Parathyroid adenoma (tissue), 2 donors: ENCODE measurements around the gene MED13.

Experiments
- H2AFZ ChIP-seq: fragments of 300-600 bp; sonication (generic); one replicate; pipeline ENCODE4 v1.7.0; 2017; ENCODE audit warnings: antibody characterized with exemption, mild to moderate bottlenecking
- H3K27ac ChIP-seq: fragments of 300-600 bp; sonication (generic); one replicate; pipeline ENCODE4 v1.7.0; 2017
- H3K27me3 ChIP-seq: fragments of 300-600 bp; sonication (generic); one replicate; pipeline ENCODE4 v1.7.0; 2017; ENCODE audit warnings: low read length; ENCODE audit not compliant: control insufficient read depth, insufficient read depth
- H3K36me3 ChIP-seq: fragments of 300-600 bp; sonication (generic); one replicate; pipeline ENCODE4 v1.7.0; 2017; ENCODE audit warnings: low read length; ENCODE audit not compliant: control insufficient read depth, insufficient read depth
- H3K4me1 ChIP-seq: fragments of 300-600 bp; sonication (generic); one replicate; pipeline ENCODE4 v1.7.0; 2017; ENCODE audit warnings: control low read depth
- H3K4me2 ChIP-seq: fragments of 300-600 bp; sonication (generic); one replicate; pipeline ENCODE4 v1.7.0; 2017; ENCODE audit warnings: low read length
- H3K4me3 ChIP-seq: fragments of 300-600 bp; sonication (generic); one replicate; pipeline ENCODE4 v1.7.0; 2017; ENCODE audit warnings: low read depth, low read length
- H3K79me2 ChIP-seq: fragments of 300-600 bp; sonication (generic); one replicate; pipeline ENCODE4 v1.7.0; 2017; ENCODE audit warnings: control low read depth
- H3K9ac ChIP-seq: fragments of 300-600 bp; sonication (generic); one replicate; pipeline ENCODE4 v1.7.0; 2017; ENCODE audit warnings: mild to moderate bottlenecking
- H3K9me3 ChIP-seq: fragments of 300-600 bp; sonication (generic); one replicate; pipeline ENCODE4 v1.7.0; 2017; ENCODE audit warnings: low read length; ENCODE audit not compliant: control insufficient read depth
- CTCF ChIP-seq: fragments of 300-600 bp; sonication (generic); IDR thresholded peaks from one replicate; pipeline ENCODE4 v1.7.0; 2017; ENCODE audit warnings: antibody characterized with exemption, mild to moderate bottlenecking
- donor health status: primary hyperparathyroidism.

The MED13 gene

GRCh38 chr17:62030264-62030663 lies 34.8 kb downstream of the MED13 start:
- Histone ChIP-seq H3K79me2 (peaks cover 5% of the 10 kb centered on the region), H3K36me3 (no peaks in the 10 kb centered on the region), H3K27ac (no peak overlapping the region), H3K27me3 (no peaks in the 10 kb centered on the region), H3K4me2 (no peak overlapping the region), H3K9me3 (no peaks in the 10 kb centered on the region), H3K4me3 (no peak overlapping the region), H2AFZ (no peak overlapping the region), H3K4me1 (no peaks in the 10 kb centered on the region), H3K9ac (no peak overlapping the region)
- no peak for TF ChIP-seq CTCF

- Histone ChIP-seq H2AFZ (no peak overlapping the region), H3K4me3 (no peak overlapping the region), H3K79me2 (peaks cover 17% of the 10 kb centered on the region), H3K4me1 (no peaks in the 10 kb centered on the region), H3K27me3 (no peaks in the 10 kb centered on the region), H3K9me3 (no peaks in the 10 kb centered on the region), H3K27ac (no peak overlapping the region), H3K9ac (no peak overlapping the region), H3K36me3 (no peaks in the 10 kb centered on the region), H3K4me2 (no peak overlapping the region)
- no peak for TF ChIP-seq CTCF
Measured at GRCh38 chr17:62024866-62025265, 40.2 kb downstream of the MED13 start.

- no peaks in the 10 kb centered on the region for H3K36me3 ChIP-seq
- no peak overlapping the region for H3K27ac ChIP-seq
- no peaks in the 10 kb centered on the region for H3K9me3 ChIP-seq
- H3K9ac ChIP-seq = no peak overlapping the region
- H3K4me3 ChIP-seq = no peak overlapping the region
- no peak for TF ChIP-seq CTCF
- H3K79me2 ChIP-seq = peaks cover 34% of the 10 kb centered on the region
- H3K27me3 ChIP-seq = no peaks in the 10 kb centered on the region
- H2AFZ ChIP-seq = no peak overlapping the region
- H3K4me1 ChIP-seq = no peaks in the 10 kb centered on the region
- H3K4me2 ChIP-seq = no peak overlapping the region
Measured at GRCh38 chr17:62017912-62018311, 47.2 kb downstream of the MED13 start.

- no peak for TF ChIP-seq CTCF
- peaks cover 34% of the 10 kb centered on the region for H3K79me2 ChIP-seq
- no peaks in the 10 kb centered on the region for H3K27me3 ChIP-seq
- H3K36me3 ChIP-seq = no peaks in the 10 kb centered on the region
- H3K27ac ChIP-seq = no peak overlapping the region
- no peaks in the 10 kb centered on the region for H3K9me3 ChIP-seq
- H3K4me1 ChIP-seq = no peaks in the 10 kb centered on the region
- no peak overlapping the region for H3K9ac ChIP-seq
- H3K4me2 ChIP-seq = no peak overlapping the region
- H3K4me3 ChIP-seq = no peak overlapping the region
- no peak overlapping the region for H2AFZ ChIP-seq
Measured at GRCh38 chr17:62017496-62017895, 47.6 kb downstream of the MED13 start.

- Histone ChIP-seq H3K27ac (no peak overlapping the region), H3K4me3 (no peak overlapping the region), H3K36me3 (no peaks in the 10 kb centered on the region), H2AFZ (no peak overlapping the region), H3K27me3 (no peaks in the 10 kb centered on the region), H3K4me1 (no peaks in the 10 kb centered on the region), H3K4me2 (no peak overlapping the region), H3K9ac (no peak overlapping the region), H3K9me3 (no peaks in the 10 kb centered on the region), H3K79me2 (peaks cover 32% of the 10 kb centered on the region)
- no peak for TF ChIP-seq CTCF
Measured at GRCh38 chr17:62014526-62014925, 50.6 kb downstream of the MED13 start.
